GM12878 (cell line): ENCODE data around the gene PIGM. TPM values are rescaled to one million over a fixed set of nuclear protein-coding genes. Genes with fewer than 3 reads are reported as not detected.

Experiments
- ATAC-seq: fragments of 200-7000 bp; cut with Tn5 transposase; 3 replicates; pipeline ENCODE4 v1.9.1; 2020; ENCODE audit warnings: mild to moderate bottlenecking, moderate library complexity
- Bru-seq: library from RNA; stranded (reverse); fragments of 400-500 nt; gene quantifications from one replicate; lab custom pipeline; 2021; lab: Mats Ljungman, UMichigan
- BruChase-seq, 2 experiments: library from RNA; stranded (reverse); fragments of 400-500 nt; gene quantifications; one replicate each; lab custom pipeline; 2021; lab: Mats Ljungman, UMichigan
- BruUV-seq: library from RNA; stranded (reverse); fragments of 400-500 nt; replicated peaks from 2 replicates; lab custom pipeline; 2021; lab: Mats Ljungman, UMichigan
- CTCF ChIA-PET: fragments of 300-600 bp; sonication (Branson Sonifier 250); formaldehyde crosslinking; extraction: SDS; loops from one replicate; lab custom pipeline; 2021; ENCODE audit warnings: inconsistent platforms; lab: Yijun Ruan, JAX
- POLR2A ChIA-PET: fragments of 350-600 bp; formaldehyde crosslinking; extraction: SDS; loops from one replicate; lab custom pipeline; 2021; ENCODE audit warnings: inconsistent platforms; lab: Charles Lee
- RAD21 ChIA-PET: fragments of 300-600 bp; sonication (Branson Sonifier 250); formaldehyde crosslinking; loops from one replicate; lab custom pipeline; 2023; ENCODE audit warnings: antibody characterized with exemption; ENCODE audit not compliant: unreplicated experiment; lab: Charles Lee
- SMC1A ChIA-PET: fragments of 300-600 bp; sonication (Branson Sonifier 250); formaldehyde crosslinking; loops from one replicate; lab custom pipeline; 2023; ENCODE audit not compliant: unreplicated experiment, uncharacterized antibody; lab: Charles Lee
- DNase-seq: peaks from one replicate; pipeline ENCODE4 v3.0.0-alpha.2; 2011; ENCODE audit warnings: low read depth, low spot score
- FAIRE-seq: peaks from 3 replicates; lab custom pipeline; 2011; peaks lifted over from hg19 to GRCh38; lab: Jason Lieb, UNC
- H2AFZ ChIP-seq: 2 replicates; pipeline ENCODE4 v1.6.0; 2011; ENCODE audit warnings: low read depth, low read length, control low read depth; ENCODE audit not compliant: control insufficient read depth
- H3K27ac ChIP-seq: 2 replicates; pipeline ENCODE4 v1.5.1; 2011; ENCODE audit warnings: control low read depth; ENCODE audit not compliant: control insufficient read depth, insufficient read depth
- H3K27me3 ChIP-seq, 2 experiments: replicated peaks in 1 of 2; 2 replicates each; pipeline versions ENCODE4 v1.6.0 to v1.6.1; 2011; ENCODE audit warnings: low read length in 1 of 2; ENCODE audit not compliant: control insufficient read depth in 2 of 2, insufficient read depth in 2 of 2
- H3K36me3 ChIP-seq, 2 experiments: 2 replicates each; pipeline ENCODE4 v1.5.1; 2011; ENCODE audit warnings: low read length in 1 of 2; ENCODE audit not compliant: control insufficient read depth in 2 of 2, insufficient read depth in 2 of 2
- H3K4me1 ChIP-seq: 2 replicates; pipeline ENCODE4 v1.6.1; 2011; ENCODE audit warnings: mild to moderate bottlenecking, low read length, moderate library complexity, mixed read lengths; ENCODE audit not compliant: control insufficient read depth, insufficient read depth
- H3K4me2 ChIP-seq: 2 replicates; pipeline ENCODE4 v1.6.0; 2011; ENCODE audit warnings: control low read depth; ENCODE audit not compliant: control insufficient read depth, insufficient read depth
- H3K4me3 ChIP-seq: fragments of 200-600 bp; sonication (generic); 2 replicates; pipeline ENCODE4 v1.5.1; 2016
- H3K79me2 ChIP-seq: 2 replicates; pipeline ENCODE4 v1.6.0; 2011; ENCODE audit warnings: low read length; ENCODE audit not compliant: control insufficient read depth, insufficient read depth
- H3K9ac ChIP-seq: 2 replicates; pipeline ENCODE4 v1.8.0; 2011; ENCODE audit warnings: low read length, control low read depth, mixed read lengths; ENCODE audit not compliant: control insufficient read depth, insufficient read depth
- H3K9me3 ChIP-seq: replicated peaks from 3 replicates; pipeline ENCODE4 v1.5.1; 2011; ENCODE audit warnings: mild to moderate bottlenecking, low read length; ENCODE audit not compliant: control insufficient read depth, insufficient read depth
- H4K20me1 ChIP-seq: 2 replicates; pipeline ENCODE4 v1.6.0; 2011; ENCODE audit not compliant: control insufficient read depth, insufficient read depth
- BHLHE40 ChIP-seq, 2 experiments: fragments of 450-650 bp in 1 of 2; IDR thresholded peaks; 2 replicates each; pipeline ENCODE4 v1.6.1; 2011 to 2017; ENCODE audit warnings: low read depth in 2 of 2, borderline replicate concordance in 1 of 2, improper control_type of control experiment in 1 of 2, low read length in 1 of 2, mild to moderate bottlenecking in 1 of 2
- CREB1 ChIP-seq: IDR thresholded peaks from 2 replicates; pipeline ENCODE4 v1.6.1; 2012; ENCODE audit warnings: low read depth, mild to moderate bottlenecking, inconsistent platforms
- EGR1 ChIP-seq, 2 experiments: IDR thresholded peaks; 1 replicate in 1 of 2; 2 replicates in 1 of 2; pipeline ENCODE4 v1.6.1; 2011 to 2012; ENCODE audit warnings: low read depth in 2 of 2, low read length in 2 of 2, borderline replicate concordance in 1 of 2, mild to moderate bottlenecking in 1 of 2, moderate library complexity in 1 of 2
- FOXM1 ChIP-seq: IDR thresholded peaks from 2 replicates; pipeline ENCODE4 v1.6.1; 2012; ENCODE audit warnings: low read depth, mild to moderate bottlenecking, inconsistent platforms, low read length, moderate library complexity
- IRF3 ChIP-seq: fragments of 450-650 bp; IDR thresholded peaks from 2 replicates; pipeline ENCODE4 v1.6.1; 2014; ENCODE audit warnings: mild to moderate bottlenecking
- JUNB ChIP-seq: IDR thresholded peaks from 2 replicates; pipeline ENCODE4 v1.6.1; 2016; ENCODE audit warnings: antibody characterized with exemption, mild to moderate bottlenecking
- POU2F2 ChIP-seq: IDR thresholded peaks from 3 replicates; pipeline ENCODE4 v1.6.1; 2011; ENCODE audit warnings: low read depth, mild to moderate bottlenecking, low read length, borderline replicate concordance
- RELA ChIP-seq: fragments of 450-650 bp; IDR thresholded peaks from 2 replicates; pipeline ENCODE4 v1.8.0; 2014; ENCODE audit warnings: borderline replicate concordance; ENCODE audit not compliant: partially characterized antibody
- SUPT20H ChIP-seq: IDR thresholded peaks from 2 replicates; pipeline ENCODE4 v1.6.1; 2011; ENCODE audit warnings: low read depth, mild to moderate bottlenecking, low read length, moderate library complexity, borderline replicate concordance; ENCODE audit not compliant: control insufficient read depth
- TAF1 ChIP-seq: IDR thresholded peaks from 2 replicates; pipeline ENCODE4 v1.6.1; 2011; ENCODE audit warnings: mild to moderate bottlenecking, low read depth, low read length, borderline replicate concordance
- ZNF24 ChIP-seq: fragments of 450-650 bp; IDR thresholded peaks from 2 replicates; pipeline ENCODE4 v1.6.1; 2017; ENCODE audit warnings: antibody characterized with exemption, mild to moderate bottlenecking
- ZNF274 ChIP-seq: IDR thresholded peaks from one replicate; pipeline ENCODE4 v1.8.0; 2011; ENCODE audit not compliant: insufficient read length, insufficient read depth
- ZSCAN29 ChIP-seq: fragments of 450-650 bp; IDR thresholded peaks from 2 replicates; pipeline ENCODE4 v1.6.1; 2017; ENCODE audit warnings: mild to moderate bottlenecking, moderate library complexity
- WGBS: methylation state at CpG from one replicate; pipeline ENCODE4 v1.1.6; 2016; ENCODE audit warnings: low lambda C conversion rate; ENCODE audit not compliant: insufficient replicate concordance, insufficient coverage; ENCODE audit errors: missing lambda C conversion rate; 5-methylcytosine and 5-hydroxymethylcytosine counted together
- in situ Hi-C: fragments of 300-500 bp; cut with MboI; formaldehyde crosslinking; loops from 9 replicates; pipeline ENCODE4 v1.14.3; 2018; ENCODE audit warnings: mixed read lengths
- intact Hi-C: fragments of 100-400 bp; cut with micrococcal nuclease; formaldehyde crosslinking; loops from one replicate; pipeline ENCODE4 v1.14.2; 2022; ENCODE audit not compliant: unreplicated experiment
- long read RNA-seq, 2 experiments: library from polyadenylated mRNA; unstranded; transcript quantifications; one replicate each; pipeline ENCODE4 v2.0.0, GENCODE V29; 2019 to 2020
- polyA minus RNA-seq, 3 experiments: library from RNA; depleted of rRNA, polyadenylated mRNA; stranded (reverse); fragments of >200 nt; gene quantifications; 2 replicates each; pipeline ENCODE4 v1.2.3, GENCODE V29; 2011
- polyA plus RNA-seq, 11 experiments: library from polyadenylated mRNA; depleted of rRNA in 4 of 11; unstranded in 6 of 11; stranded (reverse) in 5 of 11; fragments of >200 nt; fragmentation: Nextera tagmentation in 4 of 11; fragmentation: Illumina TruSeq in 1 of 11; extraction: Ambion mirVana in 4 of 11; extraction: Trizol in 1 of 11; gene quantifications; 1 replicate in 1 of 11; 2 replicates in 10 of 11; pipeline versions ENCODE4 v1.2.1 to v1.2.3, GENCODE V29; 2011 to 2016; ENCODE audit warnings: inconsistent platforms in 2 of 11, missing spikeins in 2 of 11, low read depth in 1 of 11
- total RNA-seq, 4 experiments: library from RNA; depleted of rRNA in 3 of 4; stranded (reverse); fragments of >200 nt in 3 of 4; fragmentation: Illumina TruSeq in 1 of 4; extraction: Trizol in 1 of 4; gene quantifications; 2 replicates each; pipeline versions ENCODE4 v1.2.1 to v1.2.3, GENCODE V29; 2013 to 2021
- TF ChIP-seq, protein P1 (sequence below): IDR thresholded peaks from 2 replicates; pipeline ENCODE4 v1.6.1; 2011; ENCODE audit warnings: borderline replicate concordance, low read depth, mild to moderate bottlenecking, moderate library complexity, mixed read lengths, low read length; ENCODE audit not compliant: insufficient read depth; ENCODE audit errors: extremely low read length

The PIGM gene
- total RNA-seq (2013; cell fraction: nucleolus; rRNA removed) = 8.0 and 8.5 TPM in 2 replicates
- total RNA-seq (2014; rRNA removed) (4.6 and 6.0 TPM in 2 replicates), total RNA-seq (2014; rRNA removed; fragmentation: Illumina TruSeq; extraction: Trizol) (4.4 and 4.5 TPM in 2 replicates), total RNA-seq (2021) (4.1 and 4.4 TPM in 2 replicates), polyA plus RNA-seq (2011; rRNA removed) (4.6 and 5.1 TPM in 2 replicates), polyA plus RNA-seq (2014; fragmentation: Illumina TruSeq; extraction: Trizol) (5.6 and 6.1 TPM in 2 replicates), polyA plus RNA-seq (2014; fragmentation: Nextera tagmentation; extraction: Ambion mirVana) (1 to 10 TPM; 2.6 to 3.7 TPM), polyA plus RNA-seq (2014; rRNA removed) (4.2 and 4.6 TPM in 2 replicates), polyA plus RNA-seq (2016; fragmentation: Nextera tagmentation; extraction: Ambion mirVana) (1 to 10 TPM; 5.6 to 6.1 TPM), polyA minus RNA-seq (2011; rRNA and poly(A)+ RNA removed) (2.9 and 3.4 TPM in 2 replicates), Bru-seq, nascent RNA (percentile 70 among the genes with signal in this experiment), BruChase-seq, experiment 1, labeled RNA remaining after a 6-hour chase (percentile 63 among the genes with signal in this experiment), BruChase-seq, experiment 2, labeled RNA remaining after a 2-hour chase (percentile 68 among the genes with signal in this experiment)
- polyA plus RNA-seq (2011; ENCODE audit: low read depth) = 1.6 TPM
- 3.2 and 3.4 TPM in 2 replicates for polyA plus RNA-seq (2011; cell fraction: cytosol; rRNA removed)
- 2.8 and 3.0 TPM in 2 replicates for polyA plus RNA-seq (2011; cell fraction: nucleus; rRNA removed)
- 2.2 and 2.4 TPM in 2 replicates for polyA plus RNA-seq (2012)
- 1.4 and 1.5 TPM in 2 replicates for polyA minus RNA-seq (2011; cell fraction: cytosol; rRNA and poly(A)+ RNA removed)
- polyA minus RNA-seq (2011; cell fraction: nucleus; rRNA and poly(A)+ RNA removed) = 2.7 and 4.5 TPM in 2 replicates
- long read RNA-seq, experiment 1, full-length matches to known transcripts = 16 of 16 reads
- long read RNA-seq, experiment 1, partial matches to known transcripts = 0 of 16 reads
- long read RNA-seq, experiment 1, other reads (novel, unspliced or antisense) = 0 of 16 reads
- long read RNA-seq, experiment 2, full-length matches to known transcripts = 4 of 4 reads
- long read RNA-seq, experiment 2, partial matches to known transcripts = 0 of 4 reads
- long read RNA-seq, experiment 2, other reads (novel, unspliced or antisense) = 0 of 4 reads

DNA sequence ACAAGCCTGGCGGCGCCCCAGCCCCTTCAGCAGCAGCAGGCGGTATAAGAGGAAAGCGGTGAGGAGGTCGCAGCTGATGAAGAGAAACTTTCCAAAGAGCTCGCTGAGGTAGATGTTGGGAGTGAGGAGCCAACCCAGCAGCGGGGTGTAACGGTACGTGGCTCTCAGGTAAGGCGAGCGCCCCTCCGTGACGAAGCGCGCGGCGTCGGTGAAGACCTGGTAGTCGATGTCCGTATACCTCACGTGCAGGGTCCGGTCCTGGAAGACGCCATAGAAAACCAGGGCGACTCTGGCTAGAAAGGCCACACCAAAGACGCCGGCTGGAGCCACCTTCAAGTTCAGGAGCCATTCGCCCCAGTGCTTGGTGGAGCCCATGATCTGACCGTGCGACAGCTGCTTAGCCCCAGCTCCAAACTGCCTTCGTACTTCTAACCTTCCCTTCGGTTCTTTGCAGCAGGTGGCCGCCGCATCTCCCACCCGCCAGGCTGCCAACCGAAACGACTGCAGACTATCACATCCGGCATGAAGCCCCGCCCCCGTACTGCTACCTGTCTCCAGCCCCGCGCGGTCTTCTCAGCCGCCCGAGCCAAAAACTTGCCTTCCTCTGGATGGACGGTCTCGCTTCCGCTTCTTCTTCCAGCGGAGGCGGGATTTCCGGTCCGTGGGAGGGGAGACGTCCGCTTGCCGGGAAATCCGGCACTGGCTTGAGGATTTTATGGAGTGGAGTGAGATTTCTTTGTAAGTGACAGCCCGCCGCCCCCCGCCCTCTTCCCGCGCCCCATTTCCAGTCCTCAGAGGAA, at the start of gene PIGM:
PIGM (minus strand) TSS at position 626 of the 800 bp plus-strand sequence; CDS start at position 375, 251 bp downstream.
- peak; percentile 87 for FAIRE-seq
- peak within 1 kb of the TSS; percentile 95 for H3K4me2 ChIP-seq
- DNase-seq = peak; percentile 66
- in situ Hi-C loops = no loop called here
- no peaks in the 10 kb centered on the region for H3K36me3 ChIP-seq
- peaks cover 5% of the 10 kb centered on the region; the same call in 1 of the 2 replicates for H3K4me1 ChIP-seq
- H2AFZ ChIP-seq = peak within 1 kb of the TSS; percentile 93
- peak within 1 kb of the TSS; percentile 97 for H3K4me3 ChIP-seq
- peak; percentile 97 for ATAC-seq
- peak within 1 kb of the TSS; percentile 48 for H3K27ac ChIP-seq
- BruUV-seq = TSS peak; percentile 81
- peak within 1 kb of the TSS; percentile 74 for H3K9ac ChIP-seq
- no peaks in the 10 kb centered on the region for H3K9me3 ChIP-seq
- ChIA-PET CTCF (interaction anchor here (0.7 to 5.5 kb wide), 13 partner anchors 9 to 233 kb away, joined by 3 to 61 read pairs (median 5); partner anchors contain the start of gene IGSF8), POLR2A (interaction anchor here (1.0 to 2.1 kb wide), 4 partner anchors 9 to 109 kb away, joined by 4 to 9 read pairs (median 5); partner anchors contain the start of gene TAGLN2), SMC1A (interaction anchor here (0.7 to 2.7 kb wide), 8 partner anchors 10 to 824 kb away, joined by 3 to 17 read pairs (median 6); no protein-coding TSS in a partner anchor), RAD21 (interaction anchor here (0.8 to 1.9 kb wide), 6 partner anchors 14 to 138 kb away, joined by 3 to 16 read pairs (median 3); no protein-coding TSS in a partner anchor)
- intact Hi-C loops = no loop called here
- H3K27me3 ChIP-seq = no peaks in the 10 kb centered on the region
- H4K20me1 ChIP-seq = no peaks in the 10 kb centered on the region
- under 1% methylated on average over 60 of the region's 60 CpGs for WGBS
- H3K79me2 ChIP-seq = peaks cover 4% of the 10 kb centered on the region
- TF ChIP-seq RELA (no peak), ZSCAN29 (no peak), EGR1 (IDR thresholded peaks at IDR 0.05; ENCODE audit: borderline replicate concordance in 1 of 2, low read depth in 2 of 2, low read length in 2 of 2) (peak in 1 of 2 experiments; percentile 91; a peak in 2 of 3 replicates), TAF1 (peak; percentile 74; the same call in 1 of the 2 replicates), SUPT20H (no peak), ZNF24 (no peak), BHLHE40 (IDR thresholded peaks at IDR 0.05; ENCODE audit: borderline replicate concordance in 1 of 2, low read depth in 2 of 2, low read length in 1 of 2) (peak; percentile 66 to 89; a peak in 3 of 4 replicates), FOXM1 (0 out of 2 replicates have a peak, but pooled peaks have one; percentile 23), JUNB (no peak), CREB1 (peak; percentile 69; the same call in 1 of the 2 replicates), IRF3 (no peak), ZNF274 (no peak), POU2F2 (no peak)
- TF ChIP-seq, protein P1, sequence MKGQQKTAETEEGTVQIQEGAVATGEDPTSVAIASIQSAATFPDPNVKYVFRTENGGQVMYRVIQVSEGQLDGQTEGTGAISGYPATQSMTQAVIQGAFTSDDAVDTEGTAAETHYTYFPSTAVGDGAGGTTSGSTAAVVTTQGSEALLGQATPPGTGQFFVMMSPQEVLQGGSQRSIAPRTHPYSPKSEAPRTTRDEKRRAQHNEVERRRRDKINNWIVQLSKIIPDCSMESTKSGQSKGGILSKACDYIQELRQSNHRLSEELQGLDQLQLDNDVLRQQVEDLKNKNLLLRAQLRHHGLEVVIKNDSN = no peak
